CD4-positive, alpha-beta T cell treated with Interferon gamma for 1 hour (primary cell): ENCODE data around the gene ALG3.
A peak's percentile ranks its signal among the peaks of the same experiment; 100 is the strongest.

Source experiments
- DNase-seq: peaks from one replicate; pipeline ENCODE4 v3.0.0-alpha.2; 2020

ALG3 gene

GRCh38 chr3:184234671-184235380 lies 13.9 kb downstream of the ALG3 start:
- no peak for DNase-seq

- DNase-seq: no peak
Measured at GRCh38 chr3:184234224-184234623, 14.5 kb downstream of the ALG3 start.

GRCh38 chr3:184233127-184233843 lies 15.5 kb downstream of the ALG3 start:
- no peak for DNase-seq

- no peak for DNase-seq
Measured at GRCh38 chr3:184231671-184232070, 17.1 kb downstream of the ALG3 start.

GRCh38 chr3:184230603-184231528 lies 17.9 kb downstream of the ALG3 start:
- no peak for DNase-seq

- no peak for DNase-seq
Measured at GRCh38 chr3:184230081-184230602, 18.6 kb downstream of the ALG3 start.

- DNase-seq: peak; percentile 81
Measured at GRCh38 chr3:184229394-184230080, 19.2 kb downstream of the ALG3 start, which contains the start of gene VWA5B2. TSS of gene VWA5B2 (plus strand) at chr3:184229585. CDS start at chr3:184230529, 944 bp downstream.

- DNase-seq: no peak
Measured at GRCh38 chr3:184228376-184229137, 20.2 kb downstream of the ALG3 start.

GRCh38 chr3:184227481-184227935 lies 21.3 kb downstream of the ALG3 start:
- peak; percentile 48 for DNase-seq

- no peak for DNase-seq
Measured at GRCh38 chr3:184223946-184224345, 24.8 kb downstream of the ALG3 start.

GRCh38 chr3:184222521-184222920 lies 26.2 kb downstream of the ALG3 start:
- DNase-seq: no peak

GRCh38 chr3:184218814-184219213 lies 29.9 kb downstream of the ALG3 start:
- no peak for DNase-seq

GRCh38 chr3:184211718-184212117 lies 37.0 kb downstream of the ALG3 start:
- no peak for DNase-seq

- DNase-seq: no peak
Measured at GRCh38 chr3:184211297-184211696, 37.5 kb downstream of the ALG3 start.

- no peak for DNase-seq
Measured at GRCh38 chr3:184209146-184209923, 39.4 kb downstream of the ALG3 start.

GRCh38 chr3:184203526-184203925 lies 45.2 kb downstream of the ALG3 start:
- no peak for DNase-seq

- no peak for DNase-seq
Measured at GRCh38 chr3:184200825-184201224, 47.9 kb downstream of the ALG3 start.

- no peak for DNase-seq
Measured at GRCh38 chr3:184198509-184198908, 50.3 kb downstream of the ALG3 start.

GRCh38 chr3:184196536-184196935 lies 52.2 kb downstream of the ALG3 start:
- DNase-seq: no peak

GRCh38 chr3:184193991-184194539 lies 54.7 kb downstream of the ALG3 start:
- DNase-seq: no peak
